GM23338 (cell line): ENCODE results near the gene ONECUT3. TPM values are rescaled to one million over a fixed set of nuclear protein-coding genes. Genes with fewer than 3 reads are reported as not detected.

Experiments
- ATAC-seq: fragments of 200-7000 bp; cut with Tn5 transposase; 3 replicates; pipeline ENCODE4 v1.9.1; 2020
- DNase-seq: peaks from one replicate; pipeline ENCODE4 v3.0.0-alpha.2; 2015; ENCODE audit warnings: low spot score
- H2AFZ ChIP-seq: fragments of 200-600 bp; sonication (generic); 2 replicates; pipeline ENCODE4 v1.8.0; 2016; ENCODE audit warnings: antibody characterized with exemption, mild to moderate bottlenecking, moderate library complexity
- H3F3A ChIP-seq: fragments of 200-600 bp; sonication (generic); replicated peaks from 2 replicates; pipeline ENCODE4 v1.8.0; 2017; ENCODE audit warnings: antibody characterized with exemption, mixed run types, low read depth
- H3K27ac ChIP-seq: fragments of 200-600 bp; sonication (generic); 2 replicates; pipeline ENCODE4 v1.6.1; 2016; ENCODE audit warnings: low read depth
- H3K27me3 ChIP-seq: fragments of 200-600 bp; sonication (generic); 2 replicates; pipeline ENCODE4 v1.8.0; 2016; ENCODE audit warnings: mild to moderate bottlenecking, mixed run types, moderate library complexity; ENCODE audit not compliant: insufficient read depth
- H3K36me3 ChIP-seq: fragments of 200-600 bp; sonication (generic); 2 replicates; pipeline ENCODE4 v1.8.0; 2016; ENCODE audit warnings: mild to moderate bottlenecking; ENCODE audit not compliant: insufficient read depth
- H3K4me1 ChIP-seq: fragments of 200-600 bp; sonication (generic); 2 replicates; pipeline ENCODE4 v1.8.0; 2016; ENCODE audit warnings: mild to moderate bottlenecking, moderate library complexity; ENCODE audit not compliant: insufficient read depth
- H3K4me2 ChIP-seq: fragments of 200-600 bp; sonication (generic); 2 replicates; pipeline ENCODE4 v1.7.1; 2017; ENCODE audit warnings: mixed run types
- H3K4me3 ChIP-seq: fragments of 200-600 bp; sonication (generic); 2 replicates; pipeline ENCODE4 v1.6.1; 2016; ENCODE audit warnings: mixed run types
- H3K79me2 ChIP-seq: fragments of 200-600 bp; sonication (generic); replicated peaks from 2 replicates; pipeline ENCODE4 v1.8.0; 2017; ENCODE audit warnings: mild to moderate bottlenecking; ENCODE audit not compliant: insufficient read depth
- H3K9me2 ChIP-seq: fragments of 200-600 bp; sonication (generic); 2 replicates; pipeline ENCODE4 v1.8.0; 2017; ENCODE audit not compliant: insufficient read depth
- H4K20me1 ChIP-seq: fragments of 200-600 bp; sonication (generic); replicated peaks from 2 replicates; pipeline ENCODE4 v1.8.0; 2017; ENCODE audit warnings: mild to moderate bottlenecking; ENCODE audit not compliant: insufficient read depth
- H3K27ac Mint-ChIP-seq: 2 replicates; pipeline ENCODE4 v1.8.0; 2020; ENCODE audit warnings: inconsistent platforms, mild to moderate bottlenecking, moderate library complexity, mixed read lengths
- H3K27me3 Mint-ChIP-seq: 3 replicates; pipeline ENCODE4 v1.8.0; 2022; ENCODE audit warnings: low read depth, mild to moderate bottlenecking, moderate library complexity, mixed read lengths, inconsistent platforms; ENCODE audit not compliant: insufficient read depth, poor library complexity
- H3K36me3 Mint-ChIP-seq: 3 replicates; pipeline ENCODE4 v1.8.0; 2021; ENCODE audit warnings: low read depth, mild to moderate bottlenecking, inconsistent platforms, moderate library complexity, mixed read lengths
- H3K4me1 Mint-ChIP-seq: 3 replicates; pipeline ENCODE4 v1.8.0; 2020; ENCODE audit warnings: mild to moderate bottlenecking, inconsistent platforms, mixed read lengths
- H3K4me3 Mint-ChIP-seq: 3 replicates; pipeline ENCODE4 v1.8.0; 2021; ENCODE audit warnings: moderate library complexity, mild to moderate bottlenecking, inconsistent platforms, mixed read lengths
- H3K9me3 Mint-ChIP-seq: 3 replicates; pipeline ENCODE4 v1.8.0; 2020; ENCODE audit warnings: moderate library complexity, mild to moderate bottlenecking, inconsistent platforms, mixed read lengths
- CTCF ChIP-seq, 2 experiments: fragments of 200-600 bp in 1 of 2; sonication (generic) in 1 of 2; conservative IDR thresholded peaks; 2 replicates each; pipeline versions ENCODE4 v1.5.1 to v1.6.1; 2016 to 2017; ENCODE audit warnings: antibody characterized with exemption in 2 of 2, low read depth in 2 of 2, mild to moderate bottlenecking in 2 of 2, moderate library complexity in 1 of 2
- JUNB ChIP-seq: IDR thresholded peaks from one replicate; pipeline ENCODE4 v1.6.1; 2016; ENCODE audit warnings: antibody characterized with exemption; ENCODE audit not compliant: unreplicated experiment
- ZNF462 ChIP-seq: fragments of 250-450 bp; sonication (Bioruptor Pico); IDR thresholded peaks from 2 replicates; pipeline ENCODE4 v1.5.0; 2020; ENCODE audit warnings: mild to moderate bottlenecking, moderate library complexity
- polyA plus RNA-seq: library from polyadenylated mRNA; unstranded; fragments of >200 nt; fragmentation: Nextera tagmentation; extraction: Ambion mirVana; gene quantifications from 2 replicates; pipeline ENCODE4 v1.2.1, GENCODE V29; 2016
- total RNA-seq: library from RNA; depleted of rRNA; stranded (reverse); fragments of >200 nt; shearing (Covaris generic); gene quantifications from 2 replicates; pipeline ENCODE4 v1.2.3, GENCODE V29; 2014
- TF ChIP-seq, protein P1 (sequence below): IDR thresholded peaks from one replicate; pipeline ENCODE4 v1.6.1; 2018; ENCODE audit warnings: antibody characterized with exemption; ENCODE audit not compliant: unreplicated experiment

Gene ONECUT3
- total and polyA plus RNA-seq, 2 experiments from 2014 or later = not detected

DNA sequence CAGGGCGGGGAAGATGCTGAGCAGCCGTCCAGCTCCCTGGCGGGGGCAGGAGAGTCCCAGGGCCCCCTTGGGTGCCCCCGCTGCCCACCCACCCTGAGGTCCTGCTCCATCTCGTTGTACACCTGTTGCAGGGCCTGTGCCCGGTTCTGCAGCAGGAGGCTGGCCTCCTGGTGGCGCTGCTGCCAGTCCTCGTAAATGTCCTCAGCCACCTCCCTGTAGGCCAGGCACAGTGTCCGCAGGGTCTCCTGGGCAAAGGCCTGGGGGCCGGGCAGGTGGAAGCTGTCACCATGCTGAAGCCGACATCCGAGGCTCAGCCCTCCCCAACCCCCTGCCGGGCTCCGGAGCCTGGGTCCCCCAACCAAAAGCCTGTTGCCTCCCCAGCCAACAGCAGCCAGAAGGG lies 38.6 kb downstream of the ONECUT3 start:
- Mint-ChIP-seq H3K27ac (no peak overlapping the region), H3K27me3 (peaks cover 17% of the 10 kb centered on the region), H3K9me3 (peaks cover 12% of the 10 kb centered on the region; the same call in 2 of the 3 replicates), H3K36me3 (no peaks in the 10 kb centered on the region), H3K4me3 (no peak overlapping the region), H3K4me1 (peaks cover 13% of the 10 kb centered on the region)
- ATAC-seq = no peak
- Histone ChIP-seq H4K20me1 (no peaks in the 10 kb centered on the region), H3K27me3 (peaks cover 18% of the 10 kb centered on the region), H3K36me3 (no peaks in the 10 kb centered on the region), H3K4me1 (peaks cover 11% of the 10 kb centered on the region; the same call in 1 of the 2 replicates), H3K9me2 (no peaks in the 10 kb centered on the region), H3F3A (peaks cover 7% of the 10 kb centered on the region; the same call in 1 of the 2 replicates), H3K4me3 (no peak overlapping the region), H3K27ac (no peak overlapping the region), H3K4me2 (no peak overlapping the region), H2AFZ (no peak overlapping the region), H3K79me2 (no peaks in the 10 kb centered on the region)
- no peak for DNase-seq
- peak; percentile 28 to 59 for TF ChIP-seq CTCF (conservative IDR thresholded peaks at IDR 0.05; ENCODE audit: low read depth in 2 of 2)
- no peak for TF ChIP-seq ZNF462 (CRISPR knock-in tag)
- TF ChIP-seq, protein P1, sequence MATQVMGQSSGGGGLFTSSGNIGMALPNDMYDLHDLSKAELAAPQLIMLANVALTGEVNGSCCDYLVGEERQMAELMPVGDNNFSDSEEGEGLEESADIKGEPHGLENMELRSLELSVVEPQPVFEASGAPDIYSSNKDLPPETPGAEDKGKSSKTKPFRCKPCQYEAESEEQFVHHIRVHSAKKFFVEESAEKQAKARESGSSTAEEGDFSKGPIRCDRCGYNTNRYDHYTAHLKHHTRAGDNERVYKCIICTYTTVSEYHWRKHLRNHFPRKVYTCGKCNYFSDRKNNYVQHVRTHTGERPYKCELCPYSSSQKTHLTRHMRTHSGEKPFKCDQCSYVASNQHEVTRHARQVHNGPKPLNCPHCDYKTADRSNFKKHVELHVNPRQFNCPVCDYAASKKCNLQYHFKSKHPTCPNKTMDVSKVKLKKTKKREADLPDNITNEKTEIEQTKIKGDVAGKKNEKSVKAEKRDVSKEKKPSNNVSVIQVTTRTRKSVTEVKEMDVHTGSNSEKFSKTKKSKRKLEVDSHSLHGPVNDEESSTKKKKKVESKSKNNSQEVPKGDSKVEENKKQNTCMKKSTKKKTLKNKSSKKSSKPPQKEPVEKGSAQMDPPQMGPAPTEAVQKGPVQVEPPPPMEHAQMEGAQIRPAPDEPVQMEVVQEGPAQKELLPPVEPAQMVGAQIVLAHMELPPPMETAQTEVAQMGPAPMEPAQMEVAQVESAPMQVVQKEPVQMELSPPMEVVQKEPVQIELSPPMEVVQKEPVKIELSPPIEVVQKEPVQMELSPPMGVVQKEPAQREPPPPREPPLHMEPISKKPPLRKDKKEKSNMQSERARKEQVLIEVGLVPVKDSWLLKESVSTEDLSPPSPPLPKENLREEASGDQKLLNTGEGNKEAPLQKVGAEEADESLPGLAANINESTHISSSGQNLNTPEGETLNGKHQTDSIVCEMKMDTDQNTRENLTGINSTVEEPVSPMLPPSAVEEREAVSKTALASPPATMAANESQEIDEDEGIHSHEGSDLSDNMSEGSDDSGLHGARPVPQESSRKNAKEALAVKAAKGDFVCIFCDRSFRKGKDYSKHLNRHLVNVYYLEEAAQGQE = no peak
- no peak for TF ChIP-seq JUNB
